ENCODE data around the gene DUOXA1. TPM values are rescaled to one million over a fixed set of nuclear protein-coding genes. Genes with fewer than 3 reads are reported as not detected.

The DUOXA1 gene
- total RNA-seq, 6 experiments from 2014 or later: not detected

- no peak for TF ChIP-seq CTCF (IDR thresholded peaks at IDR 0.05)
- TF ChIP-seq POLR2A (IDR thresholded peaks at IDR 0.05): no peak
- DNase-seq (no peak), ATAC-seq (no peak)
- no peak overlapping the region for H3K27ac ChIP-seq
- H3K4me1 ChIP-seq: peaks cover 0 to 4% (median 0%) of the 10 kb centered on the region in 4 donors
- no peaks in the 10 kb centered on the region for H3K36me3 ChIP-seq
- intact Hi-C loops (cut with DNase I): loop anchor here in 1 of 2 donors (10.0 kb wide), 1 partner anchor 101 kb away; no protein-coding TSS in a partner anchor
- H3K4me3 ChIP-seq: no peak overlapping the region
- no peaks in the 10 kb centered on the region for H3K9me3 ChIP-seq
- no peaks in the 10 kb centered on the region for H3K27me3 ChIP-seq
- 74% methylated on average over 4 of the region's 9 CpGs for WGBS (ENCODE audit: insufficient coverage, low coverage, low lambda C conversion rate, missing lambda C conversion rate)
Measured at GRCh38 chr15:45163508-45163856, 33.8 kb upstream of the DUOXA1 start.

DNA sequence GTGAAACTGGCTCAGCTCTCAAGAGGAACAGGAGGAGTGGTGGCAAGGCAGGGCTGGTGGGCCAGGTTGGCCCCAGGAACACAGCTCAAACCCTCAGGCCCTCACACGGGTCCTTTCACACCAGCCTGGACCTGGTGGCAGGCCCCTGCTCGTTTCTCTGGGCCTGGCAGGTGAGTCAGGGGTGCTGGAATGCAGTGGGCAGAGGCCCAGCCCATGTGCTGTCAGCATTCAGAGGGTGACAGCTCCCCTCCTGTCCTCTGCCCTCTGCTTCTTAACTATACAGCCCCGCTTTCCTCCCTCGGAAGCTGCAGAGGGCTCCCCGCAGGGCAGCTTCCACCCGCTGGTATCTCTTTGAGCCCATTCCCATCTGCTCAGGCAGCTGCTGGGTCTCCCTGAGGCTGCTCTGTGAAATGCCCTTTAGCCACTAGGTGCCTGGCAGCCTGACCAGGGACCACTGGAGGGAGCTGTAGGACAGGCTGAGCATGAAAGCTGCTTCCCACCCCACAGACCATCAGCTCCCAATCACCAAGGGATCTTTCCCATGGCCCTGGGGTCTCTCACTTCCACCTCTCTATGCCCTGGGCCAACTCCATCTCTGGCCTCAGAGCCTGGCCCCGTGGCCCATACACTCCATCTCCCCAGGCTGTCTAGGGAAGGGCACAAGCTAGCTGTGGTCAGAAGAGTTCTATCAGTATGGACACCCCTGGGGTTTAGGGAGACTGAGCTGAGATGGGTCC, 33.3 kb upstream of the DUOXA1 start:
- Histone ChIP-seq H3K9me3 (no peaks in the 10 kb centered on the region), H3K27me3 (no peaks in the 10 kb centered on the region), H3K4me1 (peaks cover 0 to 4% (median 0%) of the 10 kb centered on the region in 4 donors), H3K36me3 (no peaks in the 10 kb centered on the region), H3K27ac (no peak overlapping the region), H3K4me3 (no peak overlapping the region)
- 33% methylated on average over 1 of the region's 7 CpGs for WGBS (ENCODE audit: insufficient coverage, low coverage, low lambda C conversion rate, missing lambda C conversion rate)
- intact Hi-C loops (cut with DNase I): loop anchor here in 1 of 2 donors (10.0 kb wide), 1 partner anchor 102 kb away; no protein-coding TSS in a partner anchor
- ATAC-seq (peak; percentile 72 to 81 (median 76)), DNase-seq (peak; percentile 74 to 81 (median 79))
- no peak for TF ChIP-seq POLR2A (IDR thresholded peaks at IDR 0.05)
- peak; percentile 89 to 94 (median 92) for TF ChIP-seq CTCF (IDR thresholded peaks at IDR 0.05)

DNA sequence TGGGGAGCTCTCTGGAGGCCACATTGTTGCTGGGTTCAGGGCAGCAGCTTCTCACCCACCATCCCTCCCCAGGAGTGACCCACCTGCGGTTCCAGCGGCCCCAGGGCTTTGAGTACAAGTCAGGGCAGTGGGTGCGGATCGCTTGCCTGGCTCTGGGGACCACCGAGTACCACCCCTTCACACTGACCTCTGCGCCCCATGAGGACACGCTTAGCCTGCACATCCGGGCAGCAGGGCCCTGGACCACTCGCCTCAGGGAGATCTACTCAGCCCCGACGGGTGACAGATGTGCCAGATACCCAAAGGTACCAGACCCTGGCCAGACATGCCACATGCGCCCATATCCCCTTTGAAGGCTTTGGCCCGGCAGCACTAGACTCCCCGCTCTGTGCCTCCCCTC, 32.0 kb upstream of the DUOXA1 start:
- no peaks in the 10 kb centered on the region for H3K27me3 ChIP-seq
- DNase-seq: no peak
- no peaks in the 10 kb centered on the region for H3K9me3 ChIP-seq
- no peak overlapping the region for H3K27ac ChIP-seq
- ATAC-seq: no peak
- H3K4me1 ChIP-seq: peaks cover 0 to 4% (median 0%) of the 10 kb centered on the region in 4 donors
- TF ChIP-seq CTCF (IDR thresholded peaks at IDR 0.05): no peak
- no peak for TF ChIP-seq POLR2A (IDR thresholded peaks at IDR 0.05)
- 90% methylated on average over 2 of the region's 14 CpGs for WGBS (ENCODE audit: insufficient coverage, low coverage, low lambda C conversion rate, missing lambda C conversion rate)
- intact Hi-C loops (cut with DNase I): loop anchor here in 1 of 2 donors (10.0 kb wide), 1 partner anchor 103 kb away; no protein-coding TSS in a partner anchor
- no peaks in the 10 kb centered on the region for H3K36me3 ChIP-seq
- H3K4me3 ChIP-seq: no peak overlapping the region

- H3K4me1 ChIP-seq: no peaks in the 10 kb centered on the region
- TF ChIP-seq POLR2A (IDR thresholded peaks at IDR 0.05): no peak
- no peak for TF ChIP-seq CTCF (IDR thresholded peaks at IDR 0.05)
- no peaks in the 10 kb centered on the region for H3K36me3 ChIP-seq
- H3K27me3 ChIP-seq: no peaks in the 10 kb centered on the region
- intact Hi-C loops (cut with DNase I): no loop called here
- no peak overlapping the region for H3K4me3 ChIP-seq
- H3K27ac ChIP-seq: no peak overlapping the region
- DNase-seq (no peak), ATAC-seq (no peak)
- H3K9me3 ChIP-seq: no peaks in the 10 kb centered on the region
- WGBS (ENCODE audit: insufficient coverage, low coverage, low lambda C conversion rate, missing lambda C conversion rate): 60% methylated on average over 1 of the region's 1 CpG
Measured at GRCh38 chr15:45157974-45158373, 28.3 kb upstream of the DUOXA1 start.
